Measurements from ENCODE around the gene PTPRT.

- TF ChIP-seq CTCF (IDR thresholded peaks at IDR 0.05) (no peak), POLR2A (IDR thresholded peaks at IDR 0.05) (no peak)
These were observed 16.0 kb upstream of the PTPRT start for GRCh38 chr20:43205699-43206098.

Measured in ovary (tissue), 3 donors.